ENCODE data around the gene PSMC4.

Gene PSMC4

DNA sequence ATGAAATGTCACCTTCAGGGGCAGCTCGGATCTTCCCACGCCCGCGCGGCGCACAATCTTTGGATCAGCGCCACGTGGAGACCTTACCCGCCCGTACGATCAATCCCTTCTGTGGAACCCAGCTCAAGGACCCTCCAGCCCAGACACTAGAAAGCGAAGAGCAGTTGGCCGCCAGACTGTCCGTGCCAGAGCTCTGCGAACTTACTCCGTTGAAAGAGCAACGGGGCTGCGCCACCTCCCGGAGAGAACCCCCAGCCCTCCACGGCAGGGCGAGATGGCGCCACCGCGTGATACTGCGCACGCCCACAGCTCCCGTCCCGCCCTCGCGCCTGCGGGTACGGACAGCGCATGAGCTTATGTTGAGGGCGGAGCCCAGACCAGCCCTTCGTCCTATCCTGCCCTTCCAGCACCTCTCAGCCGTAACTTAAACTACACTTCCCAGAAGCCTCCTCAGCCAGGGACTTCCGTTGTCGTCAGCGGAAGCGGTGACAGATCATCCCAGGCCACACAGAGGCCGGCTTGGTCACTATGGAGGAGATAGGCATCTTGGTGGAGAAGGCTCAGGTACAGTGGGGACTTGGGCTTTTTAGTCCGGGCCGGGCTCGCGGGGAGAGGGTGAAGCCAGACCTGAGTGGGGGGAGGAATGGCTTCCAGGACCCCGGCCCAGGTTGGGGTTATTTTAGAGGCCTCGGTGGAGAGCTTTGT lies at the start of gene PSMC4:
TSS of gene PSMC4 (plus strand) at position 491 of the 705 bp plus-strand sequence. CDS start at position 529, 38 bp downstream.
- peak; percentile 99 for DNase-seq

DNA sequence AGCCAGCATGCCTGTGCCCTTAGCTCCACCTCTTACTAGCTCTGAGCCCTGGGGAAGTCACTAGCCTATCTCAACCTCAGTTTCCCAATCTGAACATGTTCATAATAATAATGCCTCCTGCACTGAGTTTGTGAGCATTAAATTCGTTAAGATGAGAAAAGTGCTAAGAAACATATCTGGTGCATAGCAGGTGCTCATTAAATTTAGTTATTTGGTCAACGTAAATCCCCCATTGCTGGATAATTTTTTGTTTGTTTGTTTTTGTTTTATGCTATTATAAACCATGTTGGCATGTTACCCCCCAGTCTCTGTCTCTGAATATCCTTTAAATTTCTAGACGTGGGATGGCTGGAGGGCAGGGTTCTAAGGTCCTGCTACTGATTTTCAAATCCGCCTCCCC lies 47.1 kb upstream of the PSMC4 start:
- no peak for DNase-seq

DNA sequence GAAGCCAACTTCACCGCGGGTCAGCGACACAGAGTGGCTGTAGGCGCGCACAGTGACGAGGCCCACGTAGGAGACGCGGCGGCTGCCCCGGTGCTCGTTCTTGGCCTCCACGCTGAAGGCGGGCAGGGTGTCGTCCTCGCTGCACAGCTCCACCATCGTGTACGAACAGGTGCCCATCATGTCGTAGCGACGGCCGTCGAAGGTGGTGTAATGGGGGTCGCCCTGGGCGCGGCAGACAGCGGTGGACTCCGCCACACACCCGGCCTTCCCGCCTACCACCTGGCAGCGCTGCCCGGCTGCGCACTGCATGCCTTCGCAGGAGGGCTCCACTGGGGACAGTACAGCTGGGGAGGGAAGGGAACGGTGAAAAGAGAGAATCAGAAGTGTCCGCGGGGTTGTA lies 46.6 kb upstream of the PSMC4 start:
- no peak for DNase-seq

DNA sequence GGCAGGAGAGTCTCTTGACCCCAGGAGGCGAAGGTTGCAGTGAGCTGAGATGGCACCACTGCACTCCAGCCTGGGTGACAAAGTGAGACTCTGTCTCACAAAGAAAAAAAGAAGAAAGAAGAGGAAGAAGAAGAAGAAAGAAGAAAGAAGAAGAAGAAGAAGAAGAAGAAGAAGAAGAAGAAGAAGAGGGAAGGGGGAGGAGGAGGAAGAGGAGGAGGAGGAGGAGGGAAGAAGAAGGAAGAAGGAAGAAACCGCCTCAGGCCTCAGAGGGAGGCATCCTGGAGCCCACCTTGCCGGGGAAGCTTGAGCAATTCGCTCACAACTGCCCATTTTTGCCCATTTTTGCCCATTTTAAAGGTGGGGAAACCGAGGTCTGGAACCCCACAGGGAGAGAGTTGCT lies 46.0 kb upstream of the PSMC4 start:
- no peak for DNase-seq

DNA sequence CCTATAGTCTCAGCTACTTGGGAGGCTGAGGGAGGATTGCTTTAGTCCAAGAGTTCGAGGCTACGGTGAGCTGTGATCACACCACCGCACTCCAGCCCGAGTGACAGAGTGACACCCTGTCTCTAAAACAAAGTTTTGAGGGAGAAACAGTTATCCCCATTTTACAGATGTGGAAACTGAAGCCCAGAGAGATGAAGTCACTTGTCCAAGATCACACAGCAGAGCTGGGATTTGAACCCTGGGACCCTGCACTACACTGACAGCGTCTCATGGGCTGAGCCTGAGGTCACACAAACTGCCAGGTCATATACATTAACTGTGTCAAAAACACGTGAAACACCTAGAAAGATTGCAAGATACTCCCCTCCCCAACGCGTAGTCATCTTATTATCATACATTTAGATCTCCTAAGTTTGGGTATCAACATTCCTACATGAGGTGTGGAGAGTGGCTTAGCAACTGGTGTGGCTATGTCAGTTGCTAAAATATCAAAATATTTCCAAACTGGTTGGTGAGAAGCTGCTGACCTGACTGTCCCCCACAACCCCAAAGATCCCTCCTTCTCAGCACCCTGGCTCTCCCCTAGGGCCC lies 44.7 kb upstream of the PSMC4 start:
- DNase-seq = no peak

DNA sequence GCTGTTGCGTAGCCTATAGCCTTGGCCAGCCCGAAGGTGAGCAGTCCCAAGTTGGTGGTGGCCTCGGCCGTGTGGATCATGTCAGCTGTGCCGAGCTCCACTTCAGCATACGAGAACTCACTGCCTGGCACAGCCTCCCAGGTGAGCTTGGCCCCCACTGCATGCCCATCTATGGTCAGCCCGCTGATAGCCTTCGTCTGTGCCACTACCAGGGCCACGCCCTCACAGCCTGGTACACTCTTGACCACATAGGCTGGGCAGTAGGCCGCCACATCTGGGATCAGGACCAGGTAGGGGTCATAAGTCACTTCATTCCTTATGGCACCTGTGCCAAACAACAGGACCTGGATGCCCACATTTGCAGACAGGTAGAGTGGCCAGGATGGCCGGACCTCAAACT lies 43.9 kb upstream of the PSMC4 start:
- DNase-seq = no peak

DNA sequence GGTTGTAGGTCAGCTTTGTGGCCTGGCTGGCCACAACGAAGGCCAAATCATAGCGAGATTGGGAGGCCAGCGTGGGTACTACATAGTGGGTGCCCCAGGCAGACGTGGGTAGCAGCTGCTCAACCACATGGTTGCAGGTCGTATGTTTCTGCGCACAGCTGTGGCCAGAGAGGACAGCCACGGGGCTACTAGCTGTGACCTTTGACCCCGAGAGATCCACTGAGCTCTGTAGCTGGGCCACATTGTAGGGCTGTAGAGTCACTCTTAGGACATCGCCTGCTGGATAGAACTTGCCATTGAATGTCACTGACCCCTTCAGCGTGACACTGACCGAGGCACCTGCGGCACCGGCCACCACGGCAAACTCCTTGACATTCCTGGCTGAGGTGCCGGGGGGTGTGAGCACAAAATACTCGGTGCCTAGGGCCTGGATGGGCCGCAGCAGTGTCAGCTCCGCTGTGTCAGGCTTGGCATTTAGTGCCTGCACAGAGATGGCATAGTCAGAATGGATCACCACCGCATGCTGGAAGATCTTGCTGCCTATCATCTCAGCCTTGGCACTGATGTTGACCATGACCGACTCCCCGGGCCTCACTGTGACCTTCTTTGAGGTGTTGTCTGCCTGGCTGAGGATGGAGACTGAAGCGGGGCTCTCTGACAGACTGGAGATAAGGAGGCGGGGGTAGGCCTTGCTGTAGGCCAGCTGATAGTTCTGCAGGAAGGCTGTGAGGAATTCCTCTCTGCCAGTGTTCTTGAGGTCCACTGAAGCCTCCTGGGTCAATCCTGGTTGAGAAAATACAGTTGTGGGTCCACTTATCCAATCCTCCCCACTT lies 43.2 kb upstream of the PSMC4 start:
- no peak for DNase-seq

DNA sequence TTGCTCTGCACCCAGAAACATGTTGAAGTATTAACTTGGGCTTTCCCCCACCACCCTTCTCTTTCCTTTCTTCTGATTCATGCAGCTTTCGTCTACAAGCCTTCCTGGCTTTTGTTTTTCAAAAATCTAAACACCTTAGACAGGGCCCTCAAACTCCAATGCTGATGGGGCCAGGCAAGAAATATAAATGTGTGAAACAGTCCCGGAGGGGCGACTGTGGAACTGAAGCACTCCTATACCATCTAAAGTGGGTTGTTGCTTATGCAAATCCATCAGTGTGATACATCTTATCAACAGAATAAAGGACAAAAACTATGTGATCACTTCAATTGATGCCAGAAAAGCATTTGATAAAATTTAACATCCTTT lies 42.6 kb upstream of the PSMC4 start:
- DNase-seq = no peak

DNA sequence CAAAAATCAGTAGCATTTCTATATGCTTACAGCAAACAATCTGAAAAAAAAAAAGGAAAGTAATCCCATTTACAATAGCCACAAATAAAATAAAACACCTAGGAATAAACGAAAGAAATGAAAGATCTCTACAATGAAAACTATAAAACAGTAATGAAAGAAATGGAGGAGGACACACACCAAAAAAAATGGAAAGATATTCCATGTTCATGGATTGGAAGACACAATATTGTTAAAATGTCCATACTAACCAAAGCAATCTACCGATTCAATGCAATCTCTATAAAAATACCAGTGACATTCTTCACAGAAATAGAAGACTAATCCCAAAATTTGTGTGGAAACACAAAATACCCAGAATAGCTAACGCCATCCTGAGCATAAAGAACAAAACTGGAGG lies 41.2 kb upstream of the PSMC4 start:
- no peak for DNase-seq

DNA sequence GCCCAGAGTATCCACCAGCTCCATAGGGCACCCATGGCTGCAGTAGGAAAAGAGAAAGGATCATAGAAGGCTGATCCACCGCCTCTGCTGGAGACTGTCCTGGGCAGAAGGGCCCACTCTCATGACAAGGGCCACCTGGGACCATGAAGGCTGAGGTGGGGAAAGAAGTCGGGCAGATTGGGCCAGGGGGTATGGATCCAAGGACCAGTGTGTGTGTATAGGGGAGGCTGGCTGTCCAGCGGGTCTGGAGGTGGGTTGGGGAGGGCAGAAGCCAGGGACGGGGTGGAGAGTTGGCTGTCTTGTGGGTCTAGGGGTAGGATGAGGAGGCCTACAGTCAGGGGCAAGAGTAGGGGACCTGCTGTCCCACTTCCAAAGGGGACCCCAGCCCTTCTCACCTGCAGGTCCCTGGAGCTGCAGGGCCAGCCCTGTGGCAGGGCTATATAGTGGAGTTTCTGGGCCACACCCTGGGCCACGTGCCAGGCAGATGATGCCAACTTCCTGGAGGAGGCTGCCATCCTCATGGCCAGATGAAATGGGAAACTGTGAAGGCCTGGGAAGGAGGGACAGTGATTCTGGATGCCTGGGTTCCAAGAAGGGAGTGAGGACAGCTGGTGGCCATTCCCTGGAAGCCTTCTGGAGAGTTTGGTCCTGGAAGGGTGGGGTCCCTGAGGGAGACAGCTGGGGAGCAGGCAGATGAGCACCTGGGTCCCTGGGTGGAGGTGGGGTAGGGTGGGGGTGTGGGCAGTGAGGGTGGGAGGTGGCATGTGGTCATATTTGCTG lies 36.2 kb upstream of the PSMC4 start, which contains the start of gene FCGBP:
TSS of gene FCGBP (minus strand) at position 51 of the 780 bp plus-strand sequence.
- no peak for DNase-seq

DNA sequence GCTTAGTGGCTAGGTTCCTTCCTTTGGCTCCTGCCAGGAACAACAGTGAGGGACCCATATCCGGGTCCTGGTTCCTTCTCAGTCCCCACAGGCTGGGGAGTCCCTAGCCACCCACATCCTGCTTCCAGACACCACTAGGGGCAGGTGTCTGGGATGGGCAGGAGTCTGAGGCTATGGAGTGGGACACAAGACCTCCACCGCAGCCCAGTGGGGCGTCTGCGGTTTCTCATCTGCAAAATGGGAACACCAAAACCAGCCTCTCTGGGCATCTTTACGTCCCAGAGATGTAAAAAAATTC lies 35.7 kb upstream of the PSMC4 start:
- DNase-seq = no peak

DNA sequence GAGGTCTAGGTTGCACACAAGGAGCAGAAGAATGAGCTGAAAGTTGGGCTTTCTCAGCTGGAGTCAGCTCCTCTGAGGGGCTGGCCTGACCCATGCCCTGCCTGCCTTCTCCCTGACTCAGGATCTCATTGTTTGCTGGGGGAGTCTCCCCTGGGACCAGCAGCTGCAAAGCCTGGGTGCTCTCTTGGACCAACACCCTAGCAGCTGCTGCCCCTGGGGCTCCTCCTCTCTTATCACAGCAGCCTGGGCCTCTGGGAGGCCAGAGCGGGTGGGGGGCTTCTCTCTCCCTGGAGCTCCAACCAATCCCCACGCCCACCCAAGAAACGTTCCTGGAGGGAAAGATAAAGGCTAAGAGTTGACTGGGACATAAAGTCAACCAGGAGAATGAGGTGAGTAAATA lies 34.9 kb upstream of the PSMC4 start:
- DNase-seq = no peak

DNA sequence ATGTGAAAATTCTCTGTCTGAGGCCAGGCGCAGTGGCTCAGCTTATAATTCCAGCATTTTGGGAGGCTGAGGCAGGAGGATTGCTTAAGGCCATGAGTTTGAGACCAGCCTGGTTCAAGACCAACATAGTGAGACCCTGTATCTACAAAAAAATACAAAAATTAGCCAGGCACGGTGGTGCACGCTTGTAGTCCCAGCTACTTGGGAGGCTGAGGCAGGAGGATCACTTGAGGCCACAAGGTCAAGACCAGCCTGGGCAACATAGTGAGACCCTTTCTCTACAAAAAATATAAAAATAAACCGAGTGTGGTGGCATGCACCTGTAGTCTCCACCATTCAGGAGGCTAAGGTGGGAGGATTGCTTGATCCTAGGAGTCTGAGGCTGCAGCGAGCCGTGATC lies 34.3 kb upstream of the PSMC4 start:
- no peak for DNase-seq

DNA sequence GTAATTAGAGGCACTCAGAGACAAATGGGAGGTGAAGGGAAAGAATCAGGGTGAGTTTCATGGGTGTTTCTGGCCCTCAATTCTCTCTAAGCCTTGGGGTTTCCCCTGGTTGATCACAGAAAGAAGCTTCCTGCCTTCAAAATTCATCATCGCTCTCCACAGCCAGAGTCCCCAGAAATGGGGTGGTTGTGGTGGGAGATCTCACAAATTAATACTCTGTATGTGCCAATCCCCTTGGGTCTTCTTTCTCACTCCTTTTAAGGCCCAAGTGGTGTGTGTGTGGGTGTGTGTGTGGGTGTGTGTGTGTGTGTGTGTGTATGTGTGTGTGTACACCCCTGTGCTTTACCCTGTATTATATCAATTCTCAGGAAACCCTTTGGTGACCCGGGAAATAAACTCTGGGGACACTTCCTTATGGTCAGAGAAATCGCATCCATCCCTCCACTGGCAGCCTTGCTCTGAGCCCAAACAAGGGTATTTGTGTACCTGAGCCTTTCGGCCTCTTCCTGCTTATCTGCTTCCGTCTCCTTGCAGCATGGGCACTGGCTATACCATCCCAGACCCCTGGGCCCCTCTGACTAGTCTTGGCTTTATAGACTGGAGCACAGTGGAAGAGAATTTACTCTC lies 33.8 kb upstream of the PSMC4 start:
- DNase-seq = no peak

DNA sequence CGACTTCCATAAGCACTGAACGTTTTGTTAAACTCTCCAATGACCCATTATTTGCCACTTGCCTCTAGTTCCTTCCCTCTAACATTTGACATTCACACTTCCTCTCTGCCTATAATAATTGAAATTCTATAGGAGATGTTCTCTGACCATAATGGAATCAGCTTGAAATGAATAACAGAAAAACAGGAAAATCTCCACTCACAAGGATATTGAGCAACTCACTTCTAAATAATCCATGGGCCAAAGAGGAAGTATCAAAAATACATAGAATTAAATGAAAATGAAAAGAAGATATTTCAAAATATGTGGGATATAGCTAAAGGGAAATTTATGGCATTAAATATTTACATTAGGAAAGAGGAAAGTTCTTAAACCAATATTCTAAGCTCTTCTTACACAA lies 33.2 kb upstream of the PSMC4 start:
- no peak for DNase-seq

DNA sequence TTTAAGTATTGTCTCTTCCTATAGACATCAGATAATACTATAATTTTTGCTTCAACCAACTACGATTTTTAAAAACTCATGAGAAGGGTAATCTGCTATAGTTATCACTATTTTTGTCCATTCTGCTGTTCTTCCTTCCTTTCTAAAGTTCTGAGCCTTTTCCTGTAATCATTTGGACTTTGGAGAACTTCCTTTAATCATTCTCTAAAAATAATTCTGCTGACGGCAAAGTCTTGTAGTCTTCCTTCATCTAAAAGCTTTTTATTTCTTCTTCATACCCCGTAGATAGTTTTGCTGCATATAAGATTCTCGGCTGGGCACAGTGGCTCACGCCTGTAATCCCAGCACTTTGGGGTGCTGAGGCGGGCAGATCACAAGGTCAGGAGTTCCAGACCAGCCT lies 31.4 kb upstream of the PSMC4 start:
- no peak for DNase-seq

DNA sequence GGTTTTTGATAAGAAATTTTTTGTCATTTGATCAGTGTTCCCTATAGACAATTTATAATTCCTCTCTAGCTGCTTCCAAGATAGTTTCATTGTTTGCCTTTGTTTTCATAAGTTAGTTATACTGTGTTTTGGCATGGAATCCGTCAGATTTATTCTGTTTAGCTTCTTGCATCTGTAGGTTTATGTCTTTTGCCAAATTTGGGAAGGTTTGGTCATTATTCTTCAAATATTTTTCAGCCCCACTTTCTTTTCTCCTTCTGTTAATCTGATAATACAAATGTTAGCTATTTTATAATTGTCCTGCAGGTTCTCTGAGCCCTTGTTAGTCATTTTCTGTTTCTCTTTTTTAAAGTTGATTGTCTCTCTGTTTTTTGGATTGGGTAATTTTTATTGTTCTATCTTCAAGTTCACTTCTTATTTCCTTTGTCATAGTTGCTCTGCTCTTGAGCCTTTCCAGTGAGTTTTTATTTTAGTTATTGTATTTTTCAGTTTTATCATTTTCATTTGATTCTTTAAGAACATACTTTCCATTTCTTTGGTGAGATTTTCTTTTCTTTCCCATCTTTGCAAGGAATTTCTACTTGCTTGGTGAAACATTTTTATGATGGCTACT lies 30.6 kb upstream of the PSMC4 start:
- DNase-seq = no peak

DNA sequence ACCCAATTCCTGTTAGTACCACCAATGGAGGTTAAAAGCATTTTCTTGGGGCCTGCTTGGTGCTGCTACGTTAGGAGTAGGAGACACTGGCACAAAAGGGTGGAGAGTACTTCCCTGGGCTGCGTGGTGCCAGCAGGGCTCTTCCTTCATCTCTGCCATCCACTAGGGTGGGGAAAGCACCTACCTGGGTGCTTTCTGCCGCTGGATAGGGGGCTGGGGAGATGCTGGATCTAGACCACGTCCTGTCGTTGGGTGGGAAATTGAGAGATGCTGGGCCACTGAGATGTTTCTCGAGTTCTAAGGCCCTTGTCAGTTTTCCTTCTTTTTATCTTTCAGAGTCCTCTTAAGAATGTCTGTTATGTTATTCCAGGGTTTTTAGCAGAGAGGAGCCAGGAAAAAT lies 29.8 kb upstream of the PSMC4 start:
- no peak for DNase-seq

DNA sequence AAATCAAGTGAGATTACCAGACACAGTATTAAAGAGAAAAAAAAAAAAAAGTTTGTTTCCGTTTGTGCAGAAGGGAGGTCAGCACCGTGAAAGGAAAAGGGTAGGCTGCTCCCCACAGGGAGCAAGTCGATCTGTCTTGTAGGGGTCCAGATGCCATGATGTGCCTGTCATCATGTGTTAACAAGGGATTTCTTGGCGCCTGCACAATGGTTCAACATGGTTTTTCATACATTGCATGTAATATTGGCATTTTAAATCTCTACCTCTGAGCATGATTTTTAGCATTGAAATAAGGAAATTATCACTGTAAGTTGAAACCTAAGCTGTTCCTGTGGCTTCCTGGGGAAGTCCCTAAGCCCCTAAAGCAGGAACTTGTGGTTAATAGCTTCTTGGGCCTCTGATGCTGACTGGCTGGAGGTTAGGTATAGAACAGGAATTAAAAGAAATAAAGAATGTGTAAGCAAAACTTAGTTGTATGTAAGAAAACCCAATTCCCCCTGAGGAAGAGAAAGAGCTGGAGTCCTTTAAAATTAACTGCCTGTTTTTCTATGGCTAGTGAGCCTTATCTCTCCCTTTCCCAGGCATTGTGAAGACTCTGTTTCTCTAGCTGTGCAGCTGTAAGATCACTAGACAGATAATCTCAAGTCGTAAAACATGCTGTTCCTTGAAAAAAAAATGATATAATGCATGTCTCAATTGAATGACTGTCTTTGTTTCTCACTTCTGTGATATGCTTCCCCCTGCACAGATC lies 29.2 kb upstream of the PSMC4 start:
- DNase-seq = no peak

DNA sequence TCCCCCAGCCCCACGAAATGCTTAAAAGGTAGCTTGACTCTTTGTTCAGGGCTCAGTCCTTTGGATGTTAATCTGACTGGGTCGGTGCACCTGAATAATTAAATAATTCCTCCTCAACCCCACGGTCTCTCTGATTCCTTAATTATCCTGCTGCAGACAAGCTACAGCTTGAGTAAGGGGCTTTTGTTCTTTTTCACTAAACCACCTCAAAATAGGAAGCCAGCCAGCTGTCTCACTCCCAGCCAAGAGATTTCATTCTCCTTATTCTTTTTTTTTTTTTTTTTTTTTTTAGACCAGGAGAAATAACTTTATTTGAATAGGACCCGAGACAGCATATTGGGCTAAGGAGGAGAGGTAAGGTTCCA lies 28.6 kb upstream of the PSMC4 start:
- no peak for DNase-seq

DNA sequence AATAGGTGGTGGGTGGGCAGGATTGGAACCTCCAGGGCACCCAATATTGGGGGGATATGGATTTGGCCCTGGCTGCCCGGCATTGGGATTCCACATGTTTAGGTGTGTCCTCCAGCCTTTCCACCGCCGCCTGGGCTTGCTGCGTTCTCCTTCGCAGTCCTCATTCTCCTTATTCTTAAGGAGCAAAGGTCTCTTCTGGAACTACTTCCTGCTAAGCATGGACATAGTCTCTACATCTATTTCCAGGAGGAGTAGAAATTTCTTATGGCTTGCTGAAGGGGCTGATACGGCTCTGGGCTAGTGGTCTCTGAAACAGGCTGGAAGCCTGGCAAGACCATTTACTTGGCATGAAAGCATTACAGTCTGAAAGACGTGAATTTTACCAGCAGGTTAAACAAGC lies 27.4 kb upstream of the PSMC4 start:
- no peak for DNase-seq

DNA sequence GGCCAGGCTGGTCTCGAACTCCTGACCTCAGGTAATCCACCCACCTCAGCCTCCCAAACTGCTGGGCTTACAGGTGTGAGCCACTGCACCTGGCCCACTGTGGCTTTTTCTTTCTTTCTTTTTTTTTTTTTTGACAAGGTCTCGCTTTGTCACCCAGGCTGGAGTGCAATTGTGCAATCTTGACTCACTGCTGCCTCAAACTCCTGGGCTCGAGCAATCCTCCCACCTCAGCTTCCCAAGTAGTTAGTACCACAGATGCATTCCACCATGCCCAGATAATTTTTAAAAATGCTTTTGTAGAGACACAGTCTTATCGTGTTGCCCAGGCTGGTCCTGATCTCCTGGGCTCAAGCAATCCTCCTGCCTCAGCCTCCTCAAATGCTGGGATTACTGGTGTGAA lies 24.4 kb upstream of the PSMC4 start:
- no peak for DNase-seq
